WERI-Rb-1 (cell line): ENCODE measurements around the gene OS9.

Experiments used
- DNase-seq: peaks from one replicate; pipeline ENCODE4 v3.0.0-alpha.2; 2020
- H3K27ac ChIP-seq: fragments of 250-450 bp; sonication (Bioruptor Pico); 2 replicates; pipeline ENCODE4 v1.5.1; 2020; ENCODE audit warnings: mild to moderate bottlenecking, moderate library complexity
- H3K27me3 ChIP-seq: fragments of 250-450 bp; sonication (Bioruptor Pico); 2 replicates; pipeline ENCODE4 v1.5.1; 2021; ENCODE audit warnings: mild to moderate bottlenecking, low read depth, moderate library complexity; ENCODE audit not compliant: insufficient read depth, severe bottlenecking
- H3K36me3 ChIP-seq: fragments of 250-450 bp; sonication (Bioruptor Pico); 2 replicates; pipeline ENCODE4 v1.5.1; 2020; ENCODE audit warnings: mild to moderate bottlenecking, moderate library complexity
- H3K4me3 ChIP-seq: 2 replicates; pipeline ENCODE4 v1.5.1; 2011; ENCODE audit warnings: low read depth, mild to moderate bottlenecking, control low read depth, low read length
- H3K9me3 ChIP-seq: fragments of 250-450 bp; sonication (Bioruptor Pico); 2 replicates; pipeline ENCODE4 v1.5.1; 2021; ENCODE audit warnings: mild to moderate bottlenecking, moderate library complexity; ENCODE audit not compliant: severe bottlenecking
- TF ChIP-seq, protein P1 (sequence below): IDR thresholded peaks from 2 replicates; pipeline ENCODE4 v1.5.1; 2011; ENCODE audit warnings: low read depth, mild to moderate bottlenecking, control low read depth, inconsistent platforms, low read length

The OS9 gene

DNA sequence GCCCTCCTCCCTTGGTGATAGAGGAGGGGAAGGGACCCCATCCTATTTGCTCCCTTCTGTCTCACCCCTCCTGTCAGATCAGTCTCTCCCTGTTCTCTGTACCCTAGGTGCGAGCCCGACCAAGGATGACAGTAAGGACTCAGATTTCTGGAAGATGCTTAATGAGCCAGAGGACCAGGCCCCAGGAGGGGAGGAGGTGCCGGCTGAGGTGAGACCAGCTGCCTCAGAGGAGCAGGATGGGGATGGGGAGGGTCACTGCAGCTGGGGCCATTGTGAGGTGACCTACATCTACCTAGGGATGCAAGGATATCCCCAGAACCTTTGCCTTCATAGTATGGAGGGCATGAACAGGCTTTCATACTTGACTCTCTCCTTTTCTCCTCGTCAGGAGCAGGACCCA lies 22.4 kb downstream of the OS9 start:
- Histone ChIP-seq H3K36me3 (peaks cover 37% of the 10 kb centered on the region), H3K4me3 (no peak overlapping the region), H3K27me3 (no peaks in the 10 kb centered on the region), H3K9me3 (no peaks in the 10 kb centered on the region), H3K27ac (no peak overlapping the region)
- DNase-seq: no peak
- TF ChIP-seq, protein P1, sequence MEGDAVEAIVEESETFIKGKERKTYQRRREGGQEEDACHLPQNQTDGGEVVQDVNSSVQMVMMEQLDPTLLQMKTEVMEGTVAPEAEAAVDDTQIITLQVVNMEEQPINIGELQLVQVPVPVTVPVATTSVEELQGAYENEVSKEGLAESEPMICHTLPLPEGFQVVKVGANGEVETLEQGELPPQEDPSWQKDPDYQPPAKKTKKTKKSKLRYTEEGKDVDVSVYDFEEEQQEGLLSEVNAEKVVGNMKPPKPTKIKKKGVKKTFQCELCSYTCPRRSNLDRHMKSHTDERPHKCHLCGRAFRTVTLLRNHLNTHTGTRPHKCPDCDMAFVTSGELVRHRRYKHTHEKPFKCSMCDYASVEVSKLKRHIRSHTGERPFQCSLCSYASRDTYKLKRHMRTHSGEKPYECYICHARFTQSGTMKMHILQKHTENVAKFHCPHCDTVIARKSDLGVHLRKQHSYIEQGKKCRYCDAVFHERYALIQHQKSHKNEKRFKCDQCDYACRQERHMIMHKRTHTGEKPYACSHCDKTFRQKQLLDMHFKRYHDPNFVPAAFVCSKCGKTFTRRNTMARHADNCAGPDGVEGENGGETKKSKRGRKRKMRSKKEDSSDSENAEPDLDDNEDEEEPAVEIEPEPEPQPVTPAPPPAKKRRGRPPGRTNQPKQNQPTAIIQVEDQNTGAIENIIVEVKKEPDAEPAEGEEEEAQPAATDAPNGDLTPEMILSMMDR: no peak

DNA sequence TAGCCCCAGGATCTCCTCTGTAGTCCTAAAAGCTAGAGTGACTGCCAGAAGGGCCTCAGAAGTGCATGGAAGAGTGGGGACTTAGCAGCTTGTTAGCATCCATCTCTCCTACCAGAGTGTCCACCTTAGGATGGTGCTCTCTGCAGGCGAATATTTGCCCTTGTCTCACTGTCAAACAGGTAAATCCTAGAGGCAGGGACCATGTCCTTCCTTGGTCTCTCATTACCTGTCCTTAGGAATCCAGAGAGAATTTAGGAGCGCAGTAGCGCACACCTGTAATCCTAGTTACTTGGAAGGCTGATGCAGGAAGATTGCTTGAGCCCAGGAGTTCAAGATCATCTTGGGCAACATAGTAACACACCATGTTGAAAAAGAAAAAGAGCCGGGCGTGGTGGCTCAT lies 23.2 kb downstream of the OS9 start:
- Histone ChIP-seq H3K27me3 (no peaks in the 10 kb centered on the region), H3K9me3 (no peaks in the 10 kb centered on the region), H3K27ac (no peak overlapping the region), H3K36me3 (peaks cover 43% of the 10 kb centered on the region), H3K4me3 (no peak overlapping the region)
- DNase-seq: no peak
- TF ChIP-seq, protein P1: no peak

DNA sequence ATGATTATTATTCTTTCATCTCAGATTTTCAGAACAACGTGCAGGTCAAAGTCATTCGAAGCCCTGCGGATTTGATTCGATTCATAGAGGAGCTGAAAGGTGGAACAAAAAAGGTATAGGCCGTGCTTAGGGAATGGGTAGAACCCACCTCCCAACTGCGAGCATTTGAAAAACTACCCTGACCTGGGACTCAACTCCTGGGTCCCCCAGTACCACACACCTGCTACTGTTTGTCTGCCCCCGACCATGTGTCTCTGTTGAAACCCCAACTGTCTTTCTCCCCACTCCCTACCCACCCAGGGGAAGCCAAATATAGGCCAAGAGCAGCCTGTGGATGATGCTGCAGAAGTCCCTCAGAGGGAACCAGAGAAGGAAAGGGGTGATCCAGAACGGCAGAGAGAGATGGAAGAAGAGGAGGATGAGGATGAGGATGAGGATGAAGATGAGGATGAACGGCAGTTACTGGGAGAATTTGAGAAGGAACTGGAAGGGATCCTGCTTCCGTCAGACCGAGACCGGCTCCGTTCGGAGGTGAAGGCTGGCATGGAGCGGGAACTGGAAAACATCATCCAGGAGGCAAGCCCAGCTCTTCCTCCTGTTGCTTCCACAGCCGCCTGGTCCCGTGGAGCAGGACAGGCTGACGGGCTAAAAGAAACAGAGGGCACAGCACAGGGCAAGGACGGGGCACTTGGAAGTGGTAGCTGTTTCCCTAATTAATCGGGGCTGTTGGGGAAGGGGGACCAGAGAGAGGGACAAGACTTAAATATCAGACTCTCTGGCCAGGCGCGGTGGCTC lies 24.1 kb downstream of the OS9 start:
- H3K27ac ChIP-seq: no peak overlapping the region
- no peak for DNase-seq

DNA sequence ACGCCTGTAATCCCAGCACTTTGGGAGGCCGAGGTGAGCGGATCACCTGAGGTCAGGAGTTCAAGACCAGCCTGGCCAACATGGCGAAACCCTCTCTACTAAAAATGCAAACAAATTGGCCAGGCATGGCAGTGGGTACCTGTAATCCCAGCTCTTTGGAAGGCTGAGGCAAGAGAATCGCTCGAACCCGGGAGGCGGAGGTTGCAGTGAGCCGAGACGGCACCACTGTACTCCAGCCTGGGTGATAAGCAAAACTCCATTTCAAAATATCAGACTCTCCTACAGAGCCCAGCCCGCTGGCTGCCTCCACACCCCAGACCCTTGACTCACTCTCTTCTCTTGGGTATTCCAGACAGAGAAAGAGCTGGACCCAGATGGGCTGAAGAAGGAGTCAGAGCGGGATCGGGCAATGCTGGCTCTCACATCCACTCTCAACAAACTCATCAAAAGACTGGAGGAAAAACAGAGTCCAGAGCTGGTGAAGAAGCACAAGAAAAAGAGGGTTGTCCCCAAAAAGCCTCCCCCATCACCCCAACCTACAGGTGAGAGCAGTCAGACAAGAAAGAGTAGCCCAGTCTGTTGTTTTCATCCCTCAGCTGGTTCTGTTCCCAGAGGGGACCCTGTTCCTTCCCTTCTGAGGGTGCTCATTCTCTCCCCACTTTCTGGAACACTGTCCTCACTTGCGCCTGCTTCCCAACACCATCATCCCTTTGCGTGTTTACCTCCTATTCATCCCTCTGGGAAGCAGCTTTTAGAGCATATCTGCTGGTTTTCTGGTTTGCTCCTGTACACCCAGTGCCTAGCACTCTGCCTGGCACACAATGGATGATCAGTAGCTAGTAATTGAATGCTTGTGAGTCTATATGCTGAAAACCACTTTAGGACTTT lies 25.0 kb downstream of the OS9 start:
- TF ChIP-seq, protein P1: no peak
- Histone ChIP-seq H3K4me3 (no peak overlapping the region), H3K27me3 (no peaks in the 10 kb centered on the region), H3K27ac (no peak overlapping the region), H3K9me3 (no peaks in the 10 kb centered on the region), H3K36me3 (peaks cover 43% of the 10 kb centered on the region)
- no peak for DNase-seq

More for the DNA sequence above, 24.1 kb downstream of the OS9 start:
- peaks cover 43% of the 10 kb centered on the region for H3K36me3 ChIP-seq
- no peaks in the 10 kb centered on the region for H3K9me3 ChIP-seq
- H3K27me3 ChIP-seq: no peaks in the 10 kb centered on the region
- no peak overlapping the region for H3K4me3 ChIP-seq
- TF ChIP-seq, protein P1: no peak

DNA sequence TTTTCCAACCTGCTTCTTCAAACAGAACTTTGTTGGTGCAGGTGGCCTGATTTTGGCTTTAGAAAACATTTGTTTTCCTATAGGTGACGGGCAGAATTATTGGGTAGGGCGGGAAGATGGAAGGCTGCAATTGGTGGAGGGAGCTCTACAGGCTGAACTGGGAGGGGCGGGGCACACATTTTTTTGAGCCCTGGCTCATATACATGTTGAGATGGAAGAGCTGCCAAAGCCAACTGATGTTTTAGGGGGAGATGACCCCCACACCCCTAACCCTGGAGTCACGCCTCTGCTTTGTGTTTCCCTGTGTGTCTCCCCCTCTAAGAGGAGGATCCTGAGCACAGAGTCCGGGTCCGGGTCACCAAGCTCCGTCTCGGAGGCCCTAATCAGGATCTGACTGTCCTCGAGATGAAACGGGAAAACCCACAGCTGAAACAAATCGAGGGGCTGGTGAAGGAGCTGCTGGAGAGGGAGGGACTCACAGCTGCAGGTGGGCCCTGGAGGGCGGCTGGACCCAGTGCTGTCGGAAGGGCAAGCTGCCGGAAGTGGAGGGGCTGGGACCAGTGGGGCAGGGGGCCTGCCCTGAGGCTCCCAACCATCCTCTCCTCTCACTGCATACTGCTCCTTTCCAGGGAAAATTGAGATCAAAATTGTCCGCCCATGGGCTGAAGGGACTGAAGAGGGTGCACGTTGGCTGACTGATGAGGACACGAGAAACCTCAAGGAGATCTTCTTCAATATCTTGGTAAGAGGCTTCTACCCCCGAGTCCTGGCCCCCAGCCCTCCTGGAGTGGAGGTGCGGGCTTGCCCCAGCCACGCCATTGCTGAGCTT lies 26.1 kb downstream of the OS9 start:
- no peaks in the 10 kb centered on the region for H3K27me3 ChIP-seq
- H3K4me3 ChIP-seq: no peak overlapping the region
- no peak overlapping the region for H3K27ac ChIP-seq
- DNase-seq: no peak
- TF ChIP-seq, protein P1: no peak
- H3K9me3 ChIP-seq: no peaks in the 10 kb centered on the region
- H3K36me3 ChIP-seq: peaks cover 43% of the 10 kb centered on the region
